Ecto neural progenitor cell (in vitro differentiated cells): ENCODE results near the gene UBA7.
"Not testable (repeated sequence)": the region's sequence is repeated elsewhere in the genome, so short reads cannot be mapped to it uniquely, and the experiment has no call there.

ENCODE experiments used
- DNase-seq: peaks from one replicate; pipeline ENCODE4 v3.0.0-alpha.2; 2018; ENCODE audit warnings: low spot score

The UBA7 gene

GRCh38 chr3:49813497-49814174 lies at the start of gene UBA7:
Gene UBA7, minus strand, starts transcription at chr3:49813953. Its CDS starts 166 bp downstream, at chr3:49813787.
- DNase-seq, result no peak

- no peak for DNase-seq
Measured at GRCh38 chr3:49859576-49860305, 46.0 kb upstream of the UBA7 start.

GRCh38 chr3:49856181-49857005 lies 42.6 kb upstream of the UBA7 start, which contains the start of gene TRAIP:
Gene TRAIP, minus strand, starts transcription at chr3:49856564. Its CDS starts 111 bp downstream, at chr3:49856453.
- DNase-seq, result peak; percentile 97

GRCh38 chr3:49855662-49856061 lies 41.9 kb upstream of the UBA7 start:
- no peak for DNase-seq

GRCh38 chr3:49845694-49846093 lies 31.9 kb upstream of the UBA7 start:
- DNase-seq, result no peak

- DNase-seq, result no peak
Measured at GRCh38 chr3:49844464-49845183, 30.9 kb upstream of the UBA7 start.

- no peak for DNase-seq
Measured at GRCh38 chr3:49842843-49843517, 29.2 kb upstream of the UBA7 start.

- DNase-seq, result no peak
Measured at GRCh38 chr3:49841806-49842205, 28.1 kb upstream of the UBA7 start.

- DNase-seq, result no peak
Measured at GRCh38 chr3:49841126-49841696, 27.5 kb upstream of the UBA7 start.

- DNase-seq, result no peak
Measured at GRCh38 chr3:49840388-49840787, 26.6 kb upstream of the UBA7 start.

GRCh38 chr3:49839193-49839809 lies 25.5 kb upstream of the UBA7 start:
- DNase-seq, result peak; percentile 63

- no peak for DNase-seq
Measured at GRCh38 chr3:49831341-49831740, 17.6 kb upstream of the UBA7 start.

GRCh38 chr3:49826016-49826415 lies 12.3 kb upstream of the UBA7 start:
- DNase-seq, result no peak

- DNase-seq, result not testable (repeated sequence)
Measured at GRCh38 chr3:49823131-49823530, 9.4 kb upstream of the UBA7 start.

- no peak for DNase-seq
Measured at GRCh38 chr3:49812916-49813496, 747 bp downstream of the UBA7 start.

GRCh38 chr3:49807431-49808114 lies 6.2 kb downstream of the UBA7 start:
- no peak for DNase-seq

GRCh38 chr3:49806850-49807249 lies 6.9 kb downstream of the UBA7 start:
- DNase-seq, result no peak

GRCh38 chr3:49805897-49806701 lies 7.7 kb downstream of the UBA7 start:
- no peak for DNase-seq

- DNase-seq, result no peak
Measured at GRCh38 chr3:49805367-49805782, 8.4 kb downstream of the UBA7 start.
